Kidney glomerular epithelial cell (primary cell): ENCODE results near the gene KCTD3.

Experiments used
- DNase-seq: peaks from one replicate; lab custom pipeline; 2025; lab: John Stamatoyannopoulos, UW

KCTD3 gene

GRCh38 chr1:215566556-215567490 is at the start of gene KCTD3:
KCTD3 (plus strand) TSS chr1:215567304; CDS start chr1:215567686, 382 bp downstream.
- peak; percentile 71 for DNase-seq

DNA sequence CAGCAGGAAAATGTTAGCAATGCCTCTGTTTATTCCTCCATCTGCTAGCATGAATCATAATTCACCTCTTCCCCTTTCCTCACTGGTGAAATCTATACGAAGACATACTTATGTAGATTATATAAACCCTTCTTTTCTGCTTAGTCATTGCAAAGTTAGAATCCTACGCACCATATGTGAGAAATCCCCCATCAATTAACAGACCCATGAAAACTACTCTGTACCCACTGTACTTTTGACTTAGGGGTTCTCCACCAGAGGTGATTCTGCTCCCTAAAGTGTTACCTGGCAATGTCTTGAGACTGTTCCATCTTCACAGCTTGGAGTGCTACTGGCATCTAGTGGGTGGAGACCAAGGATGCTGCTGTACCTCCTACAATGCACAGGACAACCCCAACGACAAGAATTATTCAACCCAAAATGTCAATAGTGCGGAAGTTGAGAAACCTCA is 49.6 kb upstream of the KCTD3 start:
- no peak for DNase-seq

GRCh38 chr1:215518594-215518993 is 48.5 kb upstream of the KCTD3 start:
- no peak for DNase-seq

GRCh38 chr1:215521279-215521678 is 45.8 kb upstream of the KCTD3 start:
- DNase-seq = no peak

- DNase-seq = no peak
These were observed 43.8 kb upstream of the KCTD3 start for GRCh38 chr1:215523128-215523861.

- DNase-seq = no peak
These were observed 43.2 kb upstream of the KCTD3 start for GRCh38 chr1:215523906-215524305.

GRCh38 chr1:215526147-215526845 is 40.8 kb upstream of the KCTD3 start:
- peak; percentile 21 for DNase-seq

- no peak for DNase-seq
These were observed 40.3 kb upstream of the KCTD3 start for GRCh38 chr1:215526846-215527151.

DNA sequence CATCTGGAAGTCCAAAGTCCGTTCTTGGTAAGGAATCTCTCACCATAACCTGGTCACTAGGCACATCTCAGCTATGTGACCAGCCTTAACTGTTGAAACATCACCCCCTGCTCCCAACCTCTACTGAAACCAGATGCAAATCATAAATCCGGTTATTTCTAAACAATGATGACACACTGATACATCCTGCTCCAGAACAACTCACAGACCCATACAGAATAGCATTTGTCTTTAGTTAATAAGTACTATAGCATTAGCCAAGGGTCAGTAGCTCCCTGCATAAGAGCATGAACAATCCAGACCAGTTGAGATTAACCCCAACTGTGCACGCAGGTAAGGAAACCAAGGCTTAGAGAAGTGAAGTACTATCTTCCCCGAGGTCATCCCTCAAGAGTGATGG is 38.0 kb upstream of the KCTD3 start:
- DNase-seq = peak; percentile 52

DNA sequence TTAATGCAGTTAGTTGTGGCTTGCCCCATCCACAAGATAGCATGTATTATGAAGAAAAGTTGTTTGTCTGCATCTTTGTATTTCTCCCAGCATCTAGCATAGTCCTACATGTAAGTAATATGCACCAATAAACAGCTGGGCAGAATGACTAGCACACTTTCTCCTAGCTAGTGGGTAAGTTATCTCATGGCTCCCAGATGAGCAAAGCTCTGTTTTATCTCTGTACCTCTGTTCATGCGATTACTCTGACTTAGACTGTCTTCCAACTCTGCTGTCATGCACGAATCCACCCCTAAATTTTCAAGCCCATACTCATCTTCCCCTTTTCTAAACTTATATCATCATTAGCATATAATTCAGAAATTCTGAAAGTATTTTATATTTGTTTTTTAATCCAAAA is 37.5 kb upstream of the KCTD3 start:
- DNase-seq = peak; percentile 52

- no peak for DNase-seq
These were observed 36.6 kb upstream of the KCTD3 start for GRCh38 chr1:215530401-215530984.

DNA sequence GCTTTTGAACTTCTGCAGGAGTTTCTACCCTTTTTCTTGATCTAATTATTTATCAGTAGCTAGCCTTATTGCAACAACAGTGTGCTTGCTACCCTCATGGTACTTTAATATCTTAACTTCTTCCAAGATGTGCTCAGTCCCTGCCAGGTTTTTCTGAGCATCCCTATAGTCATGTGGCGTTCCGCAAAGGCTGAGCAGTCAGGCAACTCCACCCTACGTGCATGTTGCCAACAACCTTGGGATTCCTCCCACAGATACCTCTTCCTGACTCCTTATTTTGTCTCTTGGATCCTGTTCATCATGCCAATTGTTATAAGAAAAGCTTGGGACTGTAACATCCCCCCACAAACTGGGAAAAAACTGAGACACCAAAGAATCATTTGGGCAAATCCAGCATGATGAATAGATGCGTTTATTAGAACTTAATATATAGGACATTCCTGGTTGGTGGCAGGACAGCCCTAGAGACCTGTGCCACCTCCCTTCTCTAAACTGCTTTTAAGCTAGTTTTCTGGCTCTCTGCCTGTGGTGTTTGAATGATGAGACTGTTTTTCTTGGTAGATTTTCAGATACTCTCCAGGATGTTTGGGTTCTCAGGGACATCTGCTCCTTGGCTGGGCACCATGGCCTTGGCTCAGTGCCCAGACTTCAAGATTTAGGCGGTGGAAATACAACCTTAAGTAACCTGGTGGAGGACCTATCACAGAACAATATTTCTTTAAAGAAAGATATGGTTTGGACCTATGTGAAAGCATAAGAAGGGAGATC is 27.1 kb upstream of the KCTD3 start:
- peak; percentile 63 for DNase-seq

GRCh38 chr1:215542301-215542700 is 24.8 kb upstream of the KCTD3 start:
- peak; percentile 49 for DNase-seq

GRCh38 chr1:215543191-215543606 is 23.9 kb upstream of the KCTD3 start:
- peak; percentile 32 for DNase-seq

GRCh38 chr1:215543806-215544205 is 23.3 kb upstream of the KCTD3 start:
- DNase-seq = no peak

DNA sequence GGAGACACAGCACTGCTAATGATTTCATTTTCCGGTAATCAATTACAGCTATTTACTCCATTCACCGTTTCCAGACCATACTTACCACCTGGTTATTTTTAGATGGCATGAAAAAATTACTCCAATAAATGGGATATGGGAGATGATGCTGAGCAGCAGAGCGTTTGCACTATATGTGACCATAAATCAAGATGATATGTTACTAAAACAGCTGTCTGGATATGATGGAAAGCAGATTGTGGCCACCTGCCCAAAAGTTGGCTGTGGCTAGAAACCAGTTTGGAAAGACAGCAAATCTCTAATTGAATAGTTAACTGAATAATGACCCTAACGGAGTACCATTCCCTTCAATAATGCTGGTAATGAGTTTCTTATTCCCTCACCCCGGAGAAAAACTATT is 22.5 kb upstream of the KCTD3 start:
- DNase-seq = no peak

DNA sequence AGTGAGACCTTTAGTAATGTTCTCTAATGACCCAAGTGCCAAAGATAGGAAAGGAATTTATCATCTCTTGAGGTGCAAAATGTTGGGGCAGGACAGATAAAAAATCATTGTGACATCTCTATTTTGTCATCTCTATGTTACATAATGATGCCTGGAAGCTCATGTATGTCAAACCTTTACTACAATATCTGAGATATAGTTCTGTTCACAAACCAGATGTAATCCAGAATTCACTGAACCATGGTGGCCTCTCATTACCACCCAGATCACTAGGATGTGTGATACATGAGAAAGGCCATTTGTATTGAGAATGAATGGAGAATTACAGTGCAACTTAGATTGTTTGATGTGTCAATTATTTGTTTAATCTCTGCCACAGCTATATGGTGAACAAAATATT is 22.0 kb upstream of the KCTD3 start:
- no peak for DNase-seq

GRCh38 chr1:215547011-215547410 is 20.1 kb upstream of the KCTD3 start:
- DNase-seq = no peak

- DNase-seq = no peak
These were observed 15.3 kb upstream of the KCTD3 start for GRCh38 chr1:215551806-215552205.

GRCh38 chr1:215554865-215555264 is 12.2 kb upstream of the KCTD3 start:
- no peak for DNase-seq

GRCh38 chr1:215555531-215555930 is 11.6 kb upstream of the KCTD3 start:
- DNase-seq = no peak
